DMS114 treated with DMSO at 0.1 percent for 48 hours (cell line): Measurements from ENCODE around the gene IRX5.
A peak's percentile ranks its signal among the peaks of the same experiment; 100 is the strongest.

Experiments used
- DNase-seq: peaks from one replicate; lab custom pipeline; 2025; ENCODE audit not compliant: unreplicated experiment; lab: John Stamatoyannopoulos, UW

The IRX5 gene

GRCh38 chr16:54929090-54930004 is 1.3 kb upstream of the IRX5 start:
- peak; percentile 98 for DNase-seq

- DNase-seq, result no peak
Observed at GRCh38 chr16:54930869-54931119, 129 bp downstream of the IRX5 start.

- DNase-seq, result no peak
Observed at GRCh38 chr16:54931120-54932014, 702 bp downstream of the IRX5 start.

GRCh38 chr16:54932021-54932660 is 1.5 kb downstream of the IRX5 start:
- DNase-seq, result no peak

GRCh38 chr16:54932737-54933254 is 2.1 kb downstream of the IRX5 start:
- no peak for DNase-seq

GRCh38 chr16:54933281-54934011 is 2.8 kb downstream of the IRX5 start:
- DNase-seq, result no peak

- DNase-seq, result no peak
Observed at GRCh38 chr16:54934481-54935265, 4.0 kb downstream of the IRX5 start.

GRCh38 chr16:54935266-54935968 is 4.8 kb downstream of the IRX5 start:
- no peak for DNase-seq

GRCh38 chr16:54936201-54936978 is 5.7 kb downstream of the IRX5 start:
- DNase-seq, result no peak

- DNase-seq, result no peak
Observed at GRCh38 chr16:54936979-54937670, 6.5 kb downstream of the IRX5 start.

- DNase-seq, result no peak
Observed at GRCh38 chr16:54937671-54938211, 7.1 kb downstream of the IRX5 start.

- no peak for DNase-seq
Observed at GRCh38 chr16:54938212-54939028, 7.8 kb downstream of the IRX5 start.

GRCh38 chr16:54939029-54939346 is 8.3 kb downstream of the IRX5 start:
- DNase-seq, result no peak

GRCh38 chr16:54939510-54940278 is 9.0 kb downstream of the IRX5 start:
- no peak for DNase-seq

- no peak for DNase-seq
Observed at GRCh38 chr16:54940279-54940604, 9.6 kb downstream of the IRX5 start.

- no peak for DNase-seq
Observed at GRCh38 chr16:54942353-54942943, 11.8 kb downstream of the IRX5 start.
